Muscle layer of colon (tissue), 2 donors: Measurements from ENCODE around the gene KLRK1.
"Not testable (repeated sequence)": the region's sequence is repeated elsewhere in the genome, so short reads cannot be mapped to it uniquely, and the experiment has no call there.

Experiments
- H3K27ac ChIP-seq: one replicate; pipeline ENCODE4 v1.7.0; 2013; ENCODE audit warnings: low read depth, mild to moderate bottlenecking, low read length, moderate library complexity
- H3K27me3 ChIP-seq, 2 donors: one replicate each; pipeline ENCODE4 v1.7.0; 2013; ENCODE audit warnings: low read length in 2 of 2, mild to moderate bottlenecking in 2 of 2; ENCODE audit not compliant: insufficient read depth in 2 of 2, control insufficient read depth in 1 of 2
- H3K36me3 ChIP-seq: one replicate; pipeline ENCODE4 v1.7.0; 2013; ENCODE audit warnings: mild to moderate bottlenecking, low read length; ENCODE audit not compliant: insufficient read depth
- H3K4me1 ChIP-seq: one replicate; pipeline ENCODE4 v1.7.0; 2013; ENCODE audit warnings: mild to moderate bottlenecking, low read length; ENCODE audit not compliant: insufficient read depth
- H3K4me3 ChIP-seq, 2 donors: one replicate each; pipeline ENCODE4 v1.7.0; 2013; ENCODE audit warnings: low read length in 2 of 2, low read depth in 1 of 2, mild to moderate bottlenecking in 1 of 2, moderate library complexity in 1 of 2
- H3K9ac ChIP-seq: one replicate; pipeline ENCODE4 v1.7.0; 2013; ENCODE audit warnings: low read length
- H3K9me3 ChIP-seq: one replicate; pipeline ENCODE4 v1.7.0; 2013; ENCODE audit warnings: mild to moderate bottlenecking, low read length
- donor health status: abdominal sarcoma.
- donor health status: Adenocarcinoma of cecum.

KLRK1 gene

DNA sequence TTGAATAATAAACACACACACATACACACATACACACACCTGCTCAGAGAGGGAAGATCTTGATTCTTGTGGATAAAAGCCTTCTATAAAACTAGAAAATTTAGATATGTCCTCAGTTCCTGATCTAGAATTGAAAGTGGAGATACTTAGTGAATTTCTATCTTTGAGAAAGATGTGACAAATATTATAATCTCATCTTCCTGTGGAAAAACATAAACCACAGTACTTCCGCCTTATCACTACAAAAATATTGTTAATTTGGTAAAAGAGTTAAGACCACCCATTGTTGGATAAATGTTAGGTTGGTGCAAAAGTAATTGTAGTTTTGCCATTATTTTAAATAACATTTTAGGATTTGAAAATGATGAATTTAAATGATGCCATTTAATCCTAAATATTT is at the start of gene KLRK1:
Gene KLRK1, minus strand, starts transcription at position 138 of the 400 bp plus-strand sequence. CDS start 1,231 bp downstream, outside the sequence.
- Histone ChIP-seq H3K27me3 (no peaks in the 10 kb centered on the region), H3K4me3 (no peak within 1 kb of the TSS), H3K9ac (no peak within 1 kb of the TSS), H3K9me3 (no peaks in the 10 kb centered on the region), H3K4me1 (peaks cover 9% of the 10 kb centered on the region), H3K36me3 (no peaks in the 10 kb centered on the region), H3K27ac (no peak within 1 kb of the TSS)

DNA sequence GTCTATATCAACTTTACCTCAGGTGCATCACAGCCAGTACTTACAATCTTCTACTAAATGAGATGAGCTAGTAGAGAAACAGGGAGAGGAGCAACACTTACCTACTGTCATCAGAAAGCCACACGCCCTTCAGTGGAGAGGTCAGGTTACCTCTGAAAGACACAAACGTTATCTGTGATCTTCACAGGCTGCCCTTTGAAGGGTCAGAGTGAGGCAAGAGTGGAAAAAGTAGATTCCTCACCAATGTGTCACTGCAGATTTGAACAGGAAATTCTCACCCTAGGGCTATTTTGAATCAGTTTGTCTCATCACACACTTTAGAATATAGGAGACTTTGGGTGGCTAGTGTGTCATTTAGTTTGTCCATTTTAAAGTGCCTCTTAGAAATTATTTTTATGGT is 47.8 kb upstream of the KLRK1 start:
- H3K27me3 ChIP-seq, H3K36me3 ChIP-seq, H3K9ac ChIP-seq, H3K27ac ChIP-seq, H3K4me3 ChIP-seq, H3K4me1 ChIP-seq, H3K9me3 ChIP-seq: not testable (repeated sequence)

DNA sequence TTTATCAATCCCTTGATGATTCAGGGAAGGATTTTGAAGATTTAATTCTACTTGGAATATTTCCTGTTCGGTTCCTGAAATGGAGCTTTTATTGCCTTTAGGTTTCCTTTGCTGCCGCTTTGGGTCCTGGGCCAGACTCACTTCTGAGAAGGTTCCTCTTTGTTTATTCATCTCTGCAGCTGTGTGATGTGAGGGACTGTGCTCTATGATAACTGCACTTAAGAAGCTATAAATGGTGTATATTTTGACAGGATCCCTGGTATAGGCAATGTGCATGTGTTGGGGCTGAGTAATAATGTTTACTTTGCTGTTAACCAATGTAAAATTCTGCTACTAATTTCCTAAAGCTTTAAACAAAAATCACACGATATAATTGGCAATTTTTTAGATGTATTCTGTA is 46.0 kb upstream of the KLRK1 start, which contains the start of gene KLRC2:
Gene KLRC2, minus strand, starts transcription at position 195 of the 400 bp plus-strand sequence. Its CDS starts 24 bp downstream, at position 171.
- H3K36me3 ChIP-seq, H3K27me3 ChIP-seq, H3K4me1 ChIP-seq, H3K27ac ChIP-seq, H3K9me3 ChIP-seq, H3K4me3 ChIP-seq, H3K9ac ChIP-seq: not testable (repeated sequence)

DNA sequence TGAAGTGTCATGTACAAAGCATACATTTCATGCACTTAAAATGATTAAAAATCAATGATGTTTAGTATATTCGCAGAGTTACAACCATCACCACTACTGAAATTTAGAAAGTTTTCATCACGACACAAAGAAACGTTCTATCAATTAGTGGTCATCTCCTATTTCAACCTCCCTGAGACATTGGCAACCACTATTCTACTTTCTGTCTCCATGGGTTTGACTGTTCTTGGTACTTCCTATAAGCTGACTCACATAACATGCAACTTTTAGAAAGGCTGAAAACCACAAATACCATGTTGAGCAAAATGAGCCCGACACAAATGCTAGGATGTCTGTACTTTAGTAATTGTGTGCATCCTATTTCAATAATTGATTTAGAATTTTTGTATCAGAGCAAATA is 40.8 kb upstream of the KLRK1 start:
- not testable (repeated sequence) for H3K27ac ChIP-seq, H3K4me3 ChIP-seq, H3K27me3 ChIP-seq, H3K36me3 ChIP-seq, H3K9me3 ChIP-seq, H3K9ac ChIP-seq, H3K4me1 ChIP-seq

DNA sequence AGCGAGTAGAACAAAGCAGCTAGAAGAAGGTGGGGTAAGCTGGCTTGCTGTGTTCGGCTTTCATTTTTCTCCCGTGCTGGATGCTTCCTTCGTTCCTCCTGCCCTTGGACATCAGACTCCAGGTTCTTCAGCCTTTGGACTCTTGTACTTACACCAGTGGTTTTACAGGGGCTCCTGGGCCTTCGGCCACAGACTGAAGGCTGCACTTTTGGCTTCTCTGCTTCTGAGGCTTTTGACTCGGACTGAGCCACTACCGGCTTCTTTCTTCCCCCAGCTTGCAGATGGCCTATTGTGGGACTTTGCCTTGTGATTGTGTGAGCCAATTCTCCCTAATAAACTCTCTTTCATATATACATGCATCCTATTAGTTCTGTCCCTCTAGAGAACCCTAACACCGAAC is 36.1 kb upstream of the KLRK1 start:
- not testable (repeated sequence) for H3K9ac ChIP-seq, H3K27ac ChIP-seq, H3K9me3 ChIP-seq, H3K36me3 ChIP-seq, H3K4me3 ChIP-seq, H3K27me3 ChIP-seq, H3K4me1 ChIP-seq

DNA sequence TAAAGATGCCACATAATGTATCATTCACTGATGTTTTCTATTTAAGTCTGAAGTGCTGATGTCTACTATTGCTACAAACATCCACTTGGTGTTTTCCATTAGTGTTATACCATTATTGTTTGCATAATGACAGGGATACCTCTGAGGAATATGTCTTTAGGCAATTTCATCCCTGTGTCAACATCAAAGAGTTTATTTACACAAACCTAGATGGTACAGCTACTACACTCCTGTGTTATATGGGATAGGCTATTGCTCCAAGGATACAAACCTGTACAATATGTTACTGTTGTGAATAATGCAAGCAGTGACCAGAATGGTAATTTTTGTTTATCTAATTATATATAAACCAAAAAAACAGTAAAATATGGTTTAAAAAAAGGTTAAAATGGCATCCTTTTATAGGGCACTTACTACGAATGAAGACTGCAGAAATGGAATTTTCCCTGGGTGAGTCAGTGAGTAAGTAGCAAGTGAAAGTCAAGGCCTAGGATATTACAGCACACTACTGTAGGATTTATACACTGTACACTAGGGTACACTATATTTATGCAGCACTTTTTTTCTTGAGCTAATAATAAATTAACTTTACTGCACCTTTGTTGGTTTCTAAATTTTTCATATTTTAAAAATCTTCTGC is 34.5 kb upstream of the KLRK1 start:
- H3K9me3 ChIP-seq, H3K27me3 ChIP-seq, H3K4me3 ChIP-seq, H3K4me1 ChIP-seq, H3K36me3 ChIP-seq, H3K27ac ChIP-seq, H3K9ac ChIP-seq: not testable (repeated sequence)

DNA sequence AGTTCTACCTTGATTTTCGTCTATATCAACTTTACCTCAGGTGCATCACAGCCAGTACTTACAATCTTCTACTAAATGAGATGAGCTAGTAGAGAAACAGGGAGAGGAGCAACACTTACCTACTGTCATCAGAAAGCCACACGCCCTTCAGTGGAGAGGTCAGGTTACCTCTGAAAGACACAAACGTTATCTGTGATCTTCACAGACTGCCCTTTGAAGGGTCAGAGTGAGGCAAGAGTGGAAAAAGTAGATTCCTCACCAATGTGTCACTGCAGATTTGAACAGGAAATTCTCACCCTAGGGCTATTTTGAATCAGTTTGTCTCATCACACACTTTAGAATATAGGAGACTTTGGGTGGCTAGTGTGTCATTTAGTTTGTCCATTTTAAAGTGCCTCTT is 32.3 kb upstream of the KLRK1 start:
- H3K4me3 ChIP-seq, H3K36me3 ChIP-seq, H3K4me1 ChIP-seq, H3K27me3 ChIP-seq, H3K9me3 ChIP-seq, H3K9ac ChIP-seq, H3K27ac ChIP-seq: not testable (repeated sequence)

DNA sequence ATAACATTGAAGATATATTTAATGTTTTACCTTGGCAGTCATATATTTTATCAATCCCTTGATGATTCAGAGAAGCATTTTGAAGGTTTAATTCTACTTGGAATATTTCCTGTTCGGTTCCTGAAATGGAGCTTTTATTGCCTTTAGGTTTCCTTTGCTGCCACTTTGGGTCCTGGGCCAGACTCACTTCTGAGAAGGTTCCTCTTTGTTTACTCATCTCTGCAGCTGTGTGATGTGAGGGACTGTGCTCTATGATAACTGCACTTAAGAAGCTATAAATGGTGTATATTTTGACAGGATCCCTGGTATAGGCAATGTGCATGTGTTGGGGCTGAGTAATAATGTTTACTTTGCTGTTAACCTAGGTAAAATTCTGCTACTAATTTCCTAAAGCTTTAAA is 30.5 kb upstream of the KLRK1 start, which contains the start of gene KLRC3:
Gene KLRC3, minus strand, starts transcription at position 262 of the 400 bp plus-strand sequence. Its CDS starts 45 bp downstream, at position 217.
- H3K27me3 ChIP-seq, H3K27ac ChIP-seq, H3K4me3 ChIP-seq, H3K9ac ChIP-seq, H3K36me3 ChIP-seq, H3K9me3 ChIP-seq, H3K4me1 ChIP-seq: not testable (repeated sequence)

DNA sequence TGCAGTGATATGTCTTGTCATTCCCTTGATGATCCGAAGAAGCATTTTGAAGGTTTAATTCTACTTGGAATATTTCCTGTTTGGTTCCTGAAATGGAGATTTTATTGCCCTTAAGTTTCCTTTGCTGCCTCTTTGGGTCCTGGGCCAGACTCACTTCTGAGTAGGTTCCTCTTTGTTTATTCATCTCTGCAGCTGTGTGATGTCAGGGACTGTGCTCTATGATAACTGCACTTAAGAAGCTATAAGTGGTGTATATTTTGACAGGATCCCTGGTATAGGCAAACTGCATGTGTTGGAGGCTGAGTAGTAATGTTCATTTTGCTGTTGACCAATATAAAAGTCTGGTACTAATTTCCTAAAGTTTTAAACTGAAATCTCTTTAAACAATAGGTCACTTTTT is 19.6 kb upstream of the KLRK1 start, which contains the start of gene KLRC4:
Gene KLRC4, minus strand, starts transcription at position 366 of the 400 bp plus-strand sequence. Its CDS starts 182 bp downstream, at position 184.
- Histone ChIP-seq H3K27ac (no peak within 1 kb of the TSS), H3K4me3 (no peak within 1 kb of the TSS)

DNA sequence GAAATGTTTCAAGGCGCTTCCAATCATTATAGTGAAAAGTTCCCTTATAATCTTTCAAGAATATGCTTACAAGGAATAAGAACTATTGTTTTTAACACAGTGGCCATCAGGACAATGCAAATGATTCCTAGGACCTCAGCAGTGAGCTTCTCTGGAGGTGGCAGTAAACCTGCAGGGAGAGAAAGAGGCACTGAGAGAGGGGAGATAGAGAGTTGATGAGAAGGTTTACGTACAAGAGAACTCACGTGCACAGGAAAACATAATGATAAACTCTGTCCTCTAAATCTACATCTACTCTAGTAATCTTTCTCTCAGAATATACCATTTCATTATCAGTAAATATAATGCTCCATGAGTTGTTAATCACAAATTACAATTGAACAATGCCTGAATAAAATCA is 19.0 kb upstream of the KLRK1 start:
- no peak overlapping the region for H3K4me3 ChIP-seq

More for the DNA sequence above, 19.6 kb upstream of the KLRK1 start, which contains the start of gene KLRC4:
- no peaks in the 10 kb centered on the region for H3K9me3 ChIP-seq
- H3K4me1 ChIP-seq, result no peaks in the 10 kb centered on the region
- no peak within 1 kb of the TSS for H3K9ac ChIP-seq
- H3K27me3 ChIP-seq, result no peaks in the 10 kb centered on the region
- no peaks in the 10 kb centered on the region for H3K36me3 ChIP-seq

DNA sequence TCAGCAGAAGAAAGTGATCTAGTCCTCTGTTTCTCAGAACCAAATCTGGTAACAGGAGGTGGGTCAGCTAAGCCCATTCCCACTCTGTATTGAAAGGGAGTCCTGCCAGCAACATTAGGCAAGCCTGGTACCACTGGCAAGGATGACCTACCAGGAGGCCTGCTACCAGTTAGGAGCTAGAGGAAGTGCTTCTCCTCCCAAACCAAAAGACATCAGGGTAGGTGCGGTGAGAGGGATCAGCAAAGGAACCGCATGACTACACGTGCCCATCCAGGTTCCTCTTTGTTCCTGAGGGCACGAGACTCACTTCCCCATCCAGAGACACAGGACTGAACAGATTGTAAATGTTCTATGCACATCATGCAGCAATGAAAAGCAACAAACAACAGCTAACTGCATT is 16.9 kb upstream of the KLRK1 start:
- H3K4me3 ChIP-seq, result no peak overlapping the region
- H3K27me3 ChIP-seq, result no peaks in the 10 kb centered on the region
- H3K27ac ChIP-seq, result no peak overlapping the region
- no peak overlapping the region for H3K9ac ChIP-seq
- H3K9me3 ChIP-seq, result no peaks in the 10 kb centered on the region
- H3K36me3 ChIP-seq, result no peaks in the 10 kb centered on the region
- no peaks in the 10 kb centered on the region for H3K4me1 ChIP-seq

More for the DNA sequence above, 19.0 kb upstream of the KLRK1 start:
- H3K27ac ChIP-seq, result no peak overlapping the region
- H3K4me1 ChIP-seq, result no peaks in the 10 kb centered on the region
- no peaks in the 10 kb centered on the region for H3K36me3 ChIP-seq
- H3K9ac ChIP-seq, result no peak overlapping the region
- H3K27me3 ChIP-seq, result no peaks in the 10 kb centered on the region
- no peaks in the 10 kb centered on the region for H3K9me3 ChIP-seq

DNA sequence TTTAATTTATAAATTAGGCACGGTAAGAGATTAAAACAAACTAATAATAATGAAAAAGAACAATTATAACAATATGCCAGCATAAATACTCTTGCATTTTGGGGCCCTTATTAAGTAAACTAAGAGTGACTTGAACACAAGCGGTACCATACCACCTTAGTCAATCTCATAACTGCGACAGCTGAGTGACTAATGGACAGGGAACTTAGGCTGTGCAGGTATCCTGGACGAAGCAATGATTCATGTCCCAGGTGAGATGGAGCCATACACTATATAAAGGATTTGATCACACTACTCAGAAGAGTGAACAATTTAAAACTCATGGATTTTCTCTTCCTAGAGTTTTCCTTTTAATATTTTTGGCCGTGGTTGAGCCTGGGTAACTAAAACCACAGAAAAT is 15.5 kb upstream of the KLRK1 start:
- Histone ChIP-seq H3K4me1 (no peaks in the 10 kb centered on the region), H3K27me3 (no peaks in the 10 kb centered on the region), H3K27ac (no peak overlapping the region), H3K9ac (no peak overlapping the region), H3K36me3 (no peaks in the 10 kb centered on the region), H3K4me3 (no peak overlapping the region), H3K9me3 (no peaks in the 10 kb centered on the region)
